Fibroblast of lung (primary cell): ENCODE measurements around the gene ZNF785. TPM values are rescaled to one million over a fixed set of nuclear protein-coding genes. Genes with fewer than 3 reads are reported as not detected.

Experiments used
- DNase-seq, 2 donors: peaks; one replicate each; pipeline versions ENCODE4 v3.0.0 to v3.0.0-alpha.2; 2010; ENCODE audit warnings: low read depth in 2 of 2
- H2AFZ ChIP-seq: 2 replicates; pipeline ENCODE4 v1.5.1; 2012; ENCODE audit warnings: low read length, control low read depth, inconsistent platforms
- H3K27ac ChIP-seq: 2 replicates; pipeline ENCODE4 v1.5.1; 2011; ENCODE audit warnings: low read length, control low read depth; ENCODE audit not compliant: insufficient read depth
- H3K27me3 ChIP-seq: 2 replicates; pipeline ENCODE4 v1.5.1; 2011; ENCODE audit warnings: mild to moderate bottlenecking, low read length; ENCODE audit not compliant: control insufficient read depth, insufficient read depth
- H3K36me3 ChIP-seq: 2 replicates; pipeline ENCODE4 v1.5.1; 2011; ENCODE audit warnings: low read length; ENCODE audit not compliant: control insufficient read depth, insufficient read depth
- H3K4me1 ChIP-seq: 2 replicates; pipeline ENCODE4 v1.5.1; 2011; ENCODE audit warnings: low read length; ENCODE audit not compliant: control insufficient read depth, insufficient read depth; ENCODE audit errors: extremely low read depth
- H3K4me2 ChIP-seq: 2 replicates; pipeline ENCODE4 v1.5.1; 2011; ENCODE audit warnings: low read length, control low read depth; ENCODE audit not compliant: insufficient read depth; ENCODE audit errors: extremely low read depth
- H3K4me3 ChIP-seq, 4 experiments: fragments of 200-600 bp in 1 of 4; sonication (generic) in 1 of 4; replicated peaks in 1 of 4; 2 replicates each; pipeline ENCODE4 v1.5.1; 2011 to 2016; ENCODE audit warnings: low read length in 4 of 4, low read depth in 3 of 4, mild to moderate bottlenecking in 3 of 4, control low read depth in 2 of 4, inconsistent platforms in 1 of 4, mixed read lengths in 1 of 4; ENCODE audit not compliant: insufficient read depth in 1 of 4; ENCODE audit errors: control extremely low read depth in 1 of 4
- H3K79me2 ChIP-seq: 2 replicates; pipeline ENCODE4 v1.5.1; 2012; ENCODE audit warnings: mild to moderate bottlenecking, low read length, inconsistent platforms; ENCODE audit not compliant: control insufficient read depth, insufficient read depth
- H3K9ac ChIP-seq: 2 replicates; pipeline ENCODE4 v1.5.1; 2011; ENCODE audit warnings: mild to moderate bottlenecking, low read length, control low read depth; ENCODE audit not compliant: insufficient read depth
- H3K9me3 ChIP-seq: 2 replicates; pipeline ENCODE4 v1.5.1; 2012; ENCODE audit warnings: low read depth, low read length; ENCODE audit not compliant: control insufficient read depth, insufficient read depth
- H4K20me1 ChIP-seq: 2 replicates; pipeline ENCODE4 v1.5.1; 2011; ENCODE audit warnings: low read length; ENCODE audit not compliant: control insufficient read depth, insufficient read depth; ENCODE audit errors: extremely low read depth
- CTCF ChIP-seq, 2 donors: IDR thresholded peaks in 1 of 2; conservative IDR thresholded peaks in 1 of 2; 1 replicate in 1 of 2; 2 replicates in 1 of 2; pipeline ENCODE4 v1.5.1; 2011 to 2012; ENCODE audit warnings: low read length in 2 of 2, control low read depth in 1 of 2, inconsistent platforms in 1 of 2, low read depth in 1 of 2, mild to moderate bottlenecking in 1 of 2
- EZH2 ChIP-seq: IDR thresholded peaks from 2 replicates; pipeline ENCODE4 v1.5.1; 2012; ENCODE audit warnings: low read length, control low read depth, mild to moderate bottlenecking; ENCODE audit errors: missing control alignments
- polyA plus RNA-seq, 2 donors: library from polyadenylated mRNA; depleted of rRNA in 1 of 2; stranded (reverse) in 1 of 2; unstranded in 1 of 2; fragments of >200 nt; gene quantifications; 2 replicates each; pipeline ENCODE4 v1.2.1, GENCODE V29; 2011 to 2012; ENCODE audit warnings: missing spikeins in 1 of 2
- total RNA-seq: library from RNA; depleted of rRNA; stranded (reverse); fragments of >200 nt; gene quantifications from 2 replicates; pipeline ENCODE4 v1.2.1, GENCODE V29; 2014

Gene ZNF785
- total and polyA plus RNA-seq, 2 donors (not counting 1 experiment from before 2014, with no cell fraction given) = 6.6 to 7.1 TPM

GRCh38 chr16:30605158-30605557 is 19.7 kb upstream of the ZNF785 start:
- H3K4me1 ChIP-seq = peaks cover 6% of the 10 kb centered on the region
- no peaks in the 10 kb centered on the region for H3K79me2 ChIP-seq
- no peaks in the 10 kb centered on the region for H3K27me3 ChIP-seq
- TF ChIP-seq EZH2 = no peak
- H3K9ac ChIP-seq = no peak overlapping the region
- no peak overlapping the region for H3K27ac ChIP-seq
- DNase-seq = no peak
- no peak overlapping the region for H2AFZ ChIP-seq
- H3K4me3 ChIP-seq = no peak overlapping the region
- H3K9me3 ChIP-seq = no peaks in the 10 kb centered on the region
- peaks cover 12% of the 10 kb centered on the region for H3K36me3 ChIP-seq
- no peak overlapping the region for H3K4me2 ChIP-seq
- no peaks in the 10 kb centered on the region for H4K20me1 ChIP-seq

GRCh38 chr16:30604316-30604947 is 18.9 kb upstream of the ZNF785 start:
- no peak for DNase-seq
- Histone ChIP-seq H3K4me2 (no peak overlapping the region), H3K27ac (no peak overlapping the region), H3K9ac (no peak overlapping the region), H3K4me1 (peaks cover 6% of the 10 kb centered on the region), H3K9me3 (no peaks in the 10 kb centered on the region), H3K79me2 (no peaks in the 10 kb centered on the region), H4K20me1 (no peaks in the 10 kb centered on the region), H3K4me3 (no peak overlapping the region), H3K27me3 (no peaks in the 10 kb centered on the region), H2AFZ (no peak overlapping the region), H3K36me3 (peaks cover 12% of the 10 kb centered on the region)
- no peak for TF ChIP-seq EZH2
- no peak for TF ChIP-seq CTCF (conservative IDR thresholded peaks at IDR 0.05 in 1 of 2, IDR thresholded peaks at IDR 0.05 in 1 of 2; ENCODE audit: low read depth in 1 of 2, low read length in 2 of 2)

GRCh38 chr16:30603945-30604315 is 18.4 kb upstream of the ZNF785 start:
- Histone ChIP-seq H3K27ac (no peak overlapping the region), H3K4me3 (no peak overlapping the region), H4K20me1 (no peaks in the 10 kb centered on the region), H3K27me3 (no peaks in the 10 kb centered on the region), H3K4me1 (peaks cover 6% of the 10 kb centered on the region), H3K9ac (no peak overlapping the region), H3K9me3 (no peaks in the 10 kb centered on the region), H3K4me2 (no peak overlapping the region), H3K36me3 (peaks cover 12% of the 10 kb centered on the region), H3K79me2 (no peaks in the 10 kb centered on the region), H2AFZ (no peak overlapping the region)
- DNase-seq = no peak
- TF ChIP-seq CTCF (conservative IDR thresholded peaks at IDR 0.05 in 1 of 2, IDR thresholded peaks at IDR 0.05 in 1 of 2; ENCODE audit: low read depth in 1 of 2, low read length in 2 of 2) (no peak), EZH2 (no peak)
